Measurements from ENCODE around the gene KRT8. TPM values are rescaled to one million over a fixed set of nuclear protein-coding genes. Genes with fewer than 3 reads are reported as not detected.

The KRT8 gene
- total and polyA plus RNA-seq, 2 of the 13 experiments (the other 11 are each of a cell fraction or from before 2014, with no cell fraction given): 498 to 718 TPM

- peak; percentile 40; the same call in 1 of the 2 replicates for TF ChIP-seq ZNF687 (CRISPR knock-in tag; IDR thresholded peaks at IDR 0.05)
- peak; percentile 35; the same call in 1 of the 2 replicates for TF ChIP-seq ZC3H4 (CRISPR knock-in tag; IDR thresholded peaks at IDR 0.05; ENCODE audit: borderline replicate concordance)
- TF ChIP-seq IKZF4 (CRISPR knock-in tag; IDR thresholded peaks at IDR 0.05; ENCODE audit: borderline replicate concordance, low read depth, not compliant biosample characterization): no peak
- TF ChIP-seq GABPB1 (CRISPR knock-in tag; IDR thresholded peaks at IDR 0.05): no peak
- TF ChIP-seq NFE2 (CRISPR knock-in tag; IDR thresholded peaks at IDR 0.05): no peak
- TF ChIP-seq RBM39 (IDR thresholded peaks at IDR 0.05; ENCODE audit: low read depth, low read length, poor library complexity, severe bottlenecking): no peak
- TF ChIP-seq ZNF136 (CRISPR knock-in tag; IDR thresholded peaks at IDR 0.05; ENCODE audit: low read depth): no peak
- peak; percentile 11; the same call in 1 of the 2 replicates for TF ChIP-seq CREM (IDR thresholded peaks at IDR 0.05)
- no peak for TF ChIP-seq CREM (CRISPR knock-in tag; IDR thresholded peaks at IDR 0.05)
- TF ChIP-seq ARHGAP35 (CRISPR knock-in tag; IDR thresholded peaks at IDR 0.05; ENCODE audit: borderline replicate concordance): no peak
Observed at GRCh38 chr12:52895726-52896189, 9.1 kb downstream of the KRT8 start (continued).
